ENCODE data around the gene GPBP1. TPM values are rescaled to one million over a fixed set of nuclear protein-coding genes. Genes with fewer than 3 reads are reported as not detected.
"Not testable (repeated sequence)": the region's sequence is repeated elsewhere in the genome, so short reads cannot be mapped to it uniquely, and the experiment has no call there.

Gene GPBP1
- total RNA-seq, 1 experiment from 2014 or later, result 69.5 TPM

DNA sequence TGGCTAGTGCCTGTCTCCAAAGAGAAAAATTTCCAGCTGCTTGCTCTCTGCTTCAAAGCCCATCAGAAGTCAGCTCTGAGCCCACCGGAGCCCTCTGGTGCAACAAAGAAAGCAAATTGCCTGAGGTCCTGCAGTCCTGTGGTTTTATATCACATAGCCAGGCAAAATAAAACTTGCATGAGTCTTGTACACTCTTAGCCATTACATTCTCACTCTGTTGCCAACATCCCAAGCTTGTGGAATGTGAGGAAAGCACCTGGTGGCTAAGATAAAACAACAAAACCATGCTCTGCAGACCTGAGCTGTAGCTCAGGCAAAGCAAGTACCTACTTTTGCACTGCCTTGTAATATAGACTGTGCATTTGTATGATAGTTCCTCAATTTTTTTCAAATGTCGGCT lies 133.7 kb downstream of the GPBP1 start:
- H3K79me2 ChIP-seq (ENCODE audit: insufficient read depth, low read length), result no peaks in the 10 kb centered on the region
- H3K4me1 ChIP-seq (ENCODE audit: control insufficient read depth in 1 of 2, insufficient read depth in 2 of 2, low read length in 2 of 2), result peaks cover 7 to 17% of the 10 kb centered on the region in 2 experiments
- ATAC-seq (no peak), DNase-seq (ENCODE audit: low read depth, low spot score) (no peak)
- H4K20me1 ChIP-seq (ENCODE audit: insufficient read depth), result no peaks in the 10 kb centered on the region
- H3K27me3 ChIP-seq (ENCODE audit: insufficient read depth, low read length), result no peaks in the 10 kb centered on the region
- no peak overlapping the region for H3K4me2 ChIP-seq (ENCODE audit: low read length)
- no peaks in the 10 kb centered on the region for H3K36me3 ChIP-seq (ENCODE audit: control insufficient read depth in 1 of 2, insufficient read depth in 2 of 2, low read length in 2 of 2)
- H3K9me2 ChIP-seq (ENCODE audit: insufficient read depth), result no peaks in the 10 kb centered on the region
- intact Hi-C loops (cut with micrococcal nuclease), result no loop called here
- H3K4me3 ChIP-seq (replicated peaks in 1 of 2; ENCODE audit: low read depth in 1 of 2, low read length in 2 of 2), result no peak overlapping the region
- TF ChIP-seq CEBPB (IDR thresholded peaks at IDR 0.05; ENCODE audit: low read depth) (no peak), TCF7L2 (IDR thresholded peaks at IDR 0.05; ENCODE audit: borderline replicate concordance, extremely low read depth, insufficient read depth, insufficient read length) (no peak), SIN3A (IDR thresholded peaks at IDR 0.05; ENCODE audit: low read depth) (no peak), SRF (IDR thresholded peaks at IDR 0.05; ENCODE audit: low read depth) (no peak), ELF1 (IDR thresholded peaks at IDR 0.05; ENCODE audit: borderline replicate concordance, low read depth) (no peak), EZH2 (IDR thresholded peaks at IDR 0.05) (no peak), ZNF274 (IDR thresholded peaks at IDR 0.05; ENCODE audit: low read depth, low read length) (no peak)
- TF ChIP-seq, protein P1, sequence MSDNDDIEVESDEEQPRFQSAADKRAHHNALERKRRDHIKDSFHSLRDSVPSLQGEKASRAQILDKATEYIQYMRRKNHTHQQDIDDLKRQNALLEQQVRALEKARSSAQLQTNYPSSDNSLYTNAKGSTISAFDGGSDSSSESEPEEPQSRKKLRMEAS (IDR thresholded peaks at IDR 0.05), result no peak
- TF ChIP-seq, protein P2, sequence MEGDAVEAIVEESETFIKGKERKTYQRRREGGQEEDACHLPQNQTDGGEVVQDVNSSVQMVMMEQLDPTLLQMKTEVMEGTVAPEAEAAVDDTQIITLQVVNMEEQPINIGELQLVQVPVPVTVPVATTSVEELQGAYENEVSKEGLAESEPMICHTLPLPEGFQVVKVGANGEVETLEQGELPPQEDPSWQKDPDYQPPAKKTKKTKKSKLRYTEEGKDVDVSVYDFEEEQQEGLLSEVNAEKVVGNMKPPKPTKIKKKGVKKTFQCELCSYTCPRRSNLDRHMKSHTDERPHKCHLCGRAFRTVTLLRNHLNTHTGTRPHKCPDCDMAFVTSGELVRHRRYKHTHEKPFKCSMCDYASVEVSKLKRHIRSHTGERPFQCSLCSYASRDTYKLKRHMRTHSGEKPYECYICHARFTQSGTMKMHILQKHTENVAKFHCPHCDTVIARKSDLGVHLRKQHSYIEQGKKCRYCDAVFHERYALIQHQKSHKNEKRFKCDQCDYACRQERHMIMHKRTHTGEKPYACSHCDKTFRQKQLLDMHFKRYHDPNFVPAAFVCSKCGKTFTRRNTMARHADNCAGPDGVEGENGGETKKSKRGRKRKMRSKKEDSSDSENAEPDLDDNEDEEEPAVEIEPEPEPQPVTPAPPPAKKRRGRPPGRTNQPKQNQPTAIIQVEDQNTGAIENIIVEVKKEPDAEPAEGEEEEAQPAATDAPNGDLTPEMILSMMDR (IDR thresholded peaks at IDR 0.05 in 2 of 3, conservative IDR thresholded peaks at IDR 0.05 in 1 of 3; ENCODE audit: borderline replicate concordance in 1 of 3, insufficient read depth in 1 of 3, low read depth in 2 of 3, low read length in 2 of 3), result no peak
- TF ChIP-seq, protein P3, sequence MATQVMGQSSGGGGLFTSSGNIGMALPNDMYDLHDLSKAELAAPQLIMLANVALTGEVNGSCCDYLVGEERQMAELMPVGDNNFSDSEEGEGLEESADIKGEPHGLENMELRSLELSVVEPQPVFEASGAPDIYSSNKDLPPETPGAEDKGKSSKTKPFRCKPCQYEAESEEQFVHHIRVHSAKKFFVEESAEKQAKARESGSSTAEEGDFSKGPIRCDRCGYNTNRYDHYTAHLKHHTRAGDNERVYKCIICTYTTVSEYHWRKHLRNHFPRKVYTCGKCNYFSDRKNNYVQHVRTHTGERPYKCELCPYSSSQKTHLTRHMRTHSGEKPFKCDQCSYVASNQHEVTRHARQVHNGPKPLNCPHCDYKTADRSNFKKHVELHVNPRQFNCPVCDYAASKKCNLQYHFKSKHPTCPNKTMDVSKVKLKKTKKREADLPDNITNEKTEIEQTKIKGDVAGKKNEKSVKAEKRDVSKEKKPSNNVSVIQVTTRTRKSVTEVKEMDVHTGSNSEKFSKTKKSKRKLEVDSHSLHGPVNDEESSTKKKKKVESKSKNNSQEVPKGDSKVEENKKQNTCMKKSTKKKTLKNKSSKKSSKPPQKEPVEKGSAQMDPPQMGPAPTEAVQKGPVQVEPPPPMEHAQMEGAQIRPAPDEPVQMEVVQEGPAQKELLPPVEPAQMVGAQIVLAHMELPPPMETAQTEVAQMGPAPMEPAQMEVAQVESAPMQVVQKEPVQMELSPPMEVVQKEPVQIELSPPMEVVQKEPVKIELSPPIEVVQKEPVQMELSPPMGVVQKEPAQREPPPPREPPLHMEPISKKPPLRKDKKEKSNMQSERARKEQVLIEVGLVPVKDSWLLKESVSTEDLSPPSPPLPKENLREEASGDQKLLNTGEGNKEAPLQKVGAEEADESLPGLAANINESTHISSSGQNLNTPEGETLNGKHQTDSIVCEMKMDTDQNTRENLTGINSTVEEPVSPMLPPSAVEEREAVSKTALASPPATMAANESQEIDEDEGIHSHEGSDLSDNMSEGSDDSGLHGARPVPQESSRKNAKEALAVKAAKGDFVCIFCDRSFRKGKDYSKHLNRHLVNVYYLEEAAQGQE (IDR thresholded peaks at IDR 0.05; ENCODE audit: low read depth), result no peak
- no TSS peak for BruUV-seq (replicated peaks)
- no peaks in the 10 kb centered on the region for H3K9me3 ChIP-seq (ENCODE audit: control insufficient read depth in 1 of 2, insufficient read depth in 1 of 2, low read depth in 1 of 2, low read length in 2 of 2)
- no peak overlapping the region for H2AFZ ChIP-seq (ENCODE audit: low read depth, low read length, poor library complexity, severe bottlenecking)
- no peak overlapping the region for H3K27ac ChIP-seq (ENCODE audit: low read depth, low read length)
- ChIA-PET POLR2A (no interaction called here), CTCF (interaction anchor here (1.6 kb wide), 1 partner anchor 9 kb away, joined by 6 read pairs; no protein-coding TSS in a partner anchor), RAD21 (ENCODE audit: low non-redundant PET in 1 of 2, low total read pairs in 2 of 2, uncharacterized antibody in 2 of 2, unreplicated experiment in 2 of 2) (no interaction called here)
- H3K9ac ChIP-seq (ENCODE audit: low read length), result no peak overlapping the region

DNA sequence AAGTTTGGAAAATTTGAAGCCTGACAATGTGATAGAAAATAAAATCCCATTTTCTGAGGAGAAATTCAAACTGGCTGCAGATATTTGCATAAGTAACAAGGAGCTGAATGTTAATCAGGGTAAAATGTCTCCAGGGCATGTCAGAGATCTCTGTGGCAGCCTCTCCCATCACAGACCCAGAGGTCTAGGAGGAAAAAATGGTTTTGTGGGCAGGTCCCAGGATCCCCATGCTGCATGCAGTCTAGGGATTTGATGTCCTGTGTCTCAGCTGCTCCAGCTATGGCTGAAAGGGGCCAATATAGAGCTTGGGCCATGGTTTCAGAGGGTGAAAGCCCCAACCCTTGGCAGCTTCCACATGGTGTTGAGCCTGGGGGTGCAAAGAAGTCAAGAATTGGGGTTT lies 135.2 kb downstream of the GPBP1 start:
- H3K36me3 ChIP-seq (ENCODE audit: control insufficient read depth in 1 of 2, insufficient read depth in 2 of 2, low read length in 2 of 2); H3K4me1 ChIP-seq (ENCODE audit: control insufficient read depth in 1 of 2, insufficient read depth in 2 of 2, low read length in 2 of 2); H4K20me1 ChIP-seq (ENCODE audit: insufficient read depth); H3K4me3 ChIP-seq (replicated peaks in 1 of 2; ENCODE audit: low read depth in 1 of 2, low read length in 2 of 2); RAD21 ChIA-PET (ENCODE audit: low non-redundant PET in 1 of 2, low total read pairs in 2 of 2, uncharacterized antibody in 2 of 2, unreplicated experiment in 2 of 2); H3K4me2 ChIP-seq (ENCODE audit: low read length); H3K9me3 ChIP-seq (ENCODE audit: control insufficient read depth in 1 of 2, insufficient read depth in 1 of 2, low read depth in 1 of 2, low read length in 2 of 2); H3K9ac ChIP-seq (ENCODE audit: low read length); ATAC-seq; H3K79me2 ChIP-seq (ENCODE audit: insufficient read depth, low read length); BruUV-seq (replicated peaks); DNase-seq (ENCODE audit: low read depth, low spot score); H3K27ac ChIP-seq (ENCODE audit: low read depth, low read length); CTCF ChIA-PET; intact Hi-C loops (cut with micrococcal nuclease); H3K27me3 ChIP-seq (ENCODE audit: insufficient read depth, low read length); POLR2A ChIA-PET; H3K9me2 ChIP-seq (ENCODE audit: insufficient read depth); H2AFZ ChIP-seq (ENCODE audit: low read depth, low read length, poor library complexity, severe bottlenecking): not testable (repeated sequence)
